BJ (cell line): Measurements from ENCODE around the gene RAB27B. TPM values are rescaled to one million over a fixed set of nuclear protein-coding genes. Genes with fewer than 3 reads are reported as not detected.

Source experiments
- CTCF ChIA-PET: fragments of 350-600 bp; formaldehyde crosslinking; extraction: SDS; loops from one replicate; lab custom pipeline; 2021; ENCODE audit warnings: antibody characterized with exemption, inconsistent platforms; lab: Yijun Ruan, JAX
- POLR2A ChIA-PET: fragments of 300-600 bp; sonication (Branson Sonifier 250); formaldehyde crosslinking; extraction: SDS; loops from one replicate; lab custom pipeline; 2021; ENCODE audit warnings: antibody characterized with exemption; lab: Charles Lee
- DNase-seq: peaks from one replicate; pipeline ENCODE4 v3.0.0-alpha.2; 2011; ENCODE audit warnings: low read depth
- H3K27me3 ChIP-seq: 2 replicates; pipeline ENCODE4 v1.6.0; 2011; ENCODE audit warnings: low read length; ENCODE audit not compliant: control insufficient read depth, insufficient read depth
- H3K36me3 ChIP-seq: 2 replicates; pipeline ENCODE4 v1.5.1; 2011; ENCODE audit warnings: low read length; ENCODE audit not compliant: control insufficient read depth, insufficient read depth
- H3K4me3 ChIP-seq: 2 replicates; pipeline ENCODE4 v1.5.1; 2011; ENCODE audit warnings: low read depth, mild to moderate bottlenecking, control low read depth, low read length
- polyA plus RNA-seq: library from polyadenylated mRNA; depleted of rRNA; stranded (reverse); fragments of >200 nt; gene quantifications from 2 replicates; pipeline ENCODE4 v1.2.3, GENCODE V29; 2011
- TF ChIP-seq, protein P1 (sequence below): IDR thresholded peaks from 2 replicates; pipeline ENCODE4 v1.5.1; 2011; ENCODE audit warnings: low read depth, mild to moderate bottlenecking, control low read depth, inconsistent platforms, low read length, moderate library complexity; ENCODE audit not compliant: insufficient read depth

The RAB27B gene
- polyA plus RNA-seq, 1 experiment = 0.25 TPM

DNA sequence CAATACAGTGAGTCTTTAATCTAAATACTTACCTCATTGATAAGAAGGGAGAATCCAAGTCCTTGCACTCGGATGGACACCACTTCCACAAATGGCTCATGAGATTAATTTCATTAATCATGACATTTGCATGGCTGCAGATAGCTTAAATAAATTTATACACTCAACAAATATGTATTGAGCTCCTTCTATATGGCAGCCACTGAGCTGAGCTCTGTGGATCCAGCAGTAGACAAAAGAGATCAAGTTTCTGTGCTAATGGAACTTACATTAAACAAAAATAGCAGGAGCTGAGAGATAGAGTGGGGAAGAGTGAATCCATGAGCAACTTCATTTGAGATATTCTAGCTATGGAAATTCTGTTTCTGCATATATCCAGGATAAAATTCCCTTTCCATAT is 44.4 kb downstream of the RAB27B start:
- no peak for DNase-seq
- H3K27me3 ChIP-seq = no peaks in the 10 kb centered on the region
- TF ChIP-seq, protein P1, sequence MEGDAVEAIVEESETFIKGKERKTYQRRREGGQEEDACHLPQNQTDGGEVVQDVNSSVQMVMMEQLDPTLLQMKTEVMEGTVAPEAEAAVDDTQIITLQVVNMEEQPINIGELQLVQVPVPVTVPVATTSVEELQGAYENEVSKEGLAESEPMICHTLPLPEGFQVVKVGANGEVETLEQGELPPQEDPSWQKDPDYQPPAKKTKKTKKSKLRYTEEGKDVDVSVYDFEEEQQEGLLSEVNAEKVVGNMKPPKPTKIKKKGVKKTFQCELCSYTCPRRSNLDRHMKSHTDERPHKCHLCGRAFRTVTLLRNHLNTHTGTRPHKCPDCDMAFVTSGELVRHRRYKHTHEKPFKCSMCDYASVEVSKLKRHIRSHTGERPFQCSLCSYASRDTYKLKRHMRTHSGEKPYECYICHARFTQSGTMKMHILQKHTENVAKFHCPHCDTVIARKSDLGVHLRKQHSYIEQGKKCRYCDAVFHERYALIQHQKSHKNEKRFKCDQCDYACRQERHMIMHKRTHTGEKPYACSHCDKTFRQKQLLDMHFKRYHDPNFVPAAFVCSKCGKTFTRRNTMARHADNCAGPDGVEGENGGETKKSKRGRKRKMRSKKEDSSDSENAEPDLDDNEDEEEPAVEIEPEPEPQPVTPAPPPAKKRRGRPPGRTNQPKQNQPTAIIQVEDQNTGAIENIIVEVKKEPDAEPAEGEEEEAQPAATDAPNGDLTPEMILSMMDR = no peak
- CTCF ChIA-PET = interaction anchor here (0.7 to 1.8 kb wide), 2 partner anchors 15 to 137 kb away, joined by 3 to 5 read pairs; no protein-coding TSS in a partner anchor
- no peaks in the 10 kb centered on the region for H3K36me3 ChIP-seq
- no peak overlapping the region for H3K4me3 ChIP-seq
- POLR2A ChIA-PET = no interaction called here

DNA sequence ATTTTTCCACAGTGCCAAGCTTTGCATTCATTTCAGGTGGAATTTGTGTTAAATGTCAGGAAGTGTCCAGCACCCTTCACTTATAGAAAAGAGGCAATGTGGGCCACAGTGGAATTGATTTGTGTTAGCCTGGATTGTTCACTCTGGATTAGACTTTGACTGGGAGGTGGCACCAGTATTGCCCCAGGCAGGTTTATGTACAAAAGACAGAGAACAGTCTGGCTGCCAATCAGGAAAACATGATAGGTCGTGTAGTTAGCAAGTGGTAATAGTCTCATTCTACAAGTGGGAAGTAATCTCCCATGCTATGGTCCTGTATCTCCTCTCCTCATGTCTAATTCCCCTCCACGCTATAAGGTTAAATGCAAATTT is 45.6 kb downstream of the RAB27B start:
- POLR2A ChIA-PET = no interaction called here

DNA sequence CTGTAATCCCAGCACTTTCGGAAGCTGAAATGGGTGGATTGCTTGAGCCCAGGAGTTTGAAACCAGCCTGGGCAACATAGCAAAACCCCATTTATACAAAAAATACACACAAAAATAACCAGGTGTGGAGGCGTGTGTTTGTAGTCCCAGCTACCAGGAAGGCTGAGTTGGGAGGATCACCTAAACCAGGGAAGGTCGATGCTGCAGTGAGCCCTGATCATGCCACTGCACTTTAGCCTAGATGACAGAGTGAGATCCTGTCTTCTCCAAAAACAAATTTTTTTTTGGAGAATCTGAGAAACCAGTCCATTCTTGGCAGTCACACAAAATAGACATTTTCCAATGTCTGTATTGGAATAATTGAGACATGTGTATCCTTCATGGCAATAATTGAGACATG is 46.8 kb downstream of the RAB27B start:
- DNase-seq = no peak
- TF ChIP-seq, protein P1 = no peak
- ChIA-PET POLR2A (no interaction called here), CTCF (no interaction called here)
- no peaks in the 10 kb centered on the region for H3K27me3 ChIP-seq
- H3K36me3 ChIP-seq = no peaks in the 10 kb centered on the region
- H3K4me3 ChIP-seq = no peak overlapping the region

More for the DNA sequence above, 45.6 kb downstream of the RAB27B start:
- H3K27me3 ChIP-seq = no peaks in the 10 kb centered on the region
- H3K36me3 ChIP-seq = no peaks in the 10 kb centered on the region
- no peak for DNase-seq
- H3K4me3 ChIP-seq = no peak overlapping the region
- TF ChIP-seq, protein P1 = no peak
- CTCF ChIA-PET = no interaction called here

DNA sequence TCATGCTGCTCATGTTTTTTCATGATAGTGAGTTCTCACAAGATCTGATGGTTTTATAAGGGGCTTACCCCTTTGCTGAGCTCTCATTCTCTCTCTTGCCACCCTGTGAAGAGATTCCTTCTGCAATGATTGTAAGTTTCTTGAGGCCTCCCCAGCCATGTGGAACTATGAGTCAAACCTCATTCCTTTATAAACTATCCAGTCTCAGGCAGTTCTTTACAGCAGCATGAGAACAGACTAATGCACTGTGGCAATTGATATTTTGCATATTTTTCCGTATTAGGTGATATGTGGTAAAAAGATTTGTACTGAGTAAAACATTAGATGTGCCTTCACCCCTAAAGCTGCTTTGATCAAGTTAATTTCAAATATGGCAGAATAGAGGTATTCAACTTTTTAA is 48.8 kb downstream of the RAB27B start:
- Histone ChIP-seq H3K27me3 (no peaks in the 10 kb centered on the region), H3K4me3 (no peak overlapping the region), H3K36me3 (no peaks in the 10 kb centered on the region)
- POLR2A ChIA-PET = no interaction called here
- no peak for DNase-seq
- CTCF ChIA-PET = interaction anchor here (0.6 kb wide), 1 partner anchor 19 kb away, joined by 3 read pairs; no protein-coding TSS in a partner anchor
- TF ChIP-seq, protein P1 = no peak

DNA sequence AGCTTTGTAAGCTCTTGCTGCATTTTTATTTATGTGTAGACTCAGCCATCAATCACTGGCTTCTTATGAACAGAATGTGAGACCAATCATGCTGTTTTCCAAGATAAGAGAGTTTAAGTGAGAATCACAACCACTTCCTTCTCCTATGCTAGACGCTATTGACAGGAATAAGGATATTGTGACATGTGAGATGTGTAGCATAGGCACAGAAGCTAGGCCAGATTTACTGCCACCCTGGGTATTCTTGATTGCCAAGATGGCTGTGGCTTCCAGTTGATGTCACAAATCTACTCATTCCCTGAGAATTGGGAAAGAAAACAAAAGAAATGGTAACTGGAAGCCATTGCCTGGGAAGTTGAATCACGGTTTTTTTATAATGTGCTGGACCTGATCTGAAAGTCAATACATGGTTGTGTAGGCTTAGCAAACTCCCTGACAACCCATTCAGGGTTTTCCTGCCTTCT is 49.9 kb downstream of the RAB27B start:
- TF ChIP-seq, protein P1 = no peak
- H3K27me3 ChIP-seq = no peaks in the 10 kb centered on the region
- CTCF ChIA-PET = no interaction called here
- DNase-seq = no peak
- POLR2A ChIA-PET = no interaction called here
- no peaks in the 10 kb centered on the region for H3K36me3 ChIP-seq
- H3K4me3 ChIP-seq = no peak overlapping the region
